HL-60 (cell line): ENCODE data around the gene SLC40A1.
A peak's percentile ranks its signal among the peaks of the same experiment; 100 is the strongest.

ENCODE experiments used
- DNase-seq, 2 experiments: peaks; one replicate each; pipeline ENCODE4 v3.0.0-alpha.2; 2010 to 2020; ENCODE audit warnings: low read depth in 1 of 2, low spot score in 1 of 2
- H3K27ac ChIP-seq: fragments of 250-450 bp; sonication (Bioruptor Pico); replicated peaks from 2 replicates; pipeline ENCODE4 v1.5.1; 2020; ENCODE audit warnings: mild to moderate bottlenecking, moderate library complexity
- H3K27me3 ChIP-seq: fragments of 250-450 bp; sonication (Bioruptor Pico); 2 replicates; pipeline ENCODE4 v1.5.1; 2021; ENCODE audit warnings: mild to moderate bottlenecking, moderate library complexity; ENCODE audit not compliant: insufficient read depth, poor library complexity, severe bottlenecking
- H3K4me3 ChIP-seq: replicated peaks from 2 replicates; pipeline ENCODE4 v1.5.1; 2011; ENCODE audit warnings: mild to moderate bottlenecking, control low read depth, low read length; ENCODE audit not compliant: insufficient read depth
- GABPA ChIP-seq: IDR thresholded peaks from 2 replicates; pipeline ENCODE4 v1.6.1; 2012; ENCODE audit warnings: low read depth
- POLR2AphosphoS5 ChIP-seq: IDR thresholded peaks from 2 replicates; pipeline ENCODE4 v1.6.1; 2012; ENCODE audit warnings: low read depth
- SPI1 ChIP-seq: IDR thresholded peaks from 2 replicates; pipeline ENCODE4 v1.6.1; 2012; ENCODE audit warnings: low read depth, mild to moderate bottlenecking, borderline replicate concordance
- TF ChIP-seq, protein P1 (sequence below): IDR thresholded peaks from one replicate; pipeline ENCODE4 v1.5.1; 2011; ENCODE audit warnings: low read length, control low read depth, inconsistent platforms; ENCODE audit not compliant: insufficient read depth
- TF ChIP-seq, protein P2 (sequence below): IDR thresholded peaks from 2 replicates; pipeline ENCODE4 v1.6.1; 2012; ENCODE audit warnings: low read depth; ENCODE audit not compliant: insufficient replicate concordance

The SLC40A1 gene

DNA sequence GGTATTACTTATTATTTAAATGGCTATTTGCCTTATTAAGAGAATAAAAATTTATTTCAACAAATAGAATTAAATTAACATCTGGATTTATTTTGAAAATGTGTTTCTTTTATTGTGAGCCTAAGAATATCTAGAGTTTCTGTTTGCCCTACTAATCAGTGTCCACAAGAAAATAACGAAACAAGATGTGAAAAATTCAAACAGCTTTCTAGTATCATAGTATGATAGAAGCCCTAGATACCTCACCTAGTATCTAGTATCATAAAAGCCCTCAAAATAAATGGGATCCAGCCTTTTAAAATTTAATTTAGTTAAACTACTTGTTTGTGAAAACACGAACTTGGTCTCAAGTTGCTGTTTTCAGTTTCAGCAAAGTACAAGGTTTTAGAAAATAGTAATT is 13.7 kb upstream of the SLC40A1 start:
- H3K27ac ChIP-seq = no peak overlapping the region
- no peak for TF ChIP-seq GABPA
- TF ChIP-seq POLR2AphosphoS5 = no peak
- TF ChIP-seq, protein P1, sequence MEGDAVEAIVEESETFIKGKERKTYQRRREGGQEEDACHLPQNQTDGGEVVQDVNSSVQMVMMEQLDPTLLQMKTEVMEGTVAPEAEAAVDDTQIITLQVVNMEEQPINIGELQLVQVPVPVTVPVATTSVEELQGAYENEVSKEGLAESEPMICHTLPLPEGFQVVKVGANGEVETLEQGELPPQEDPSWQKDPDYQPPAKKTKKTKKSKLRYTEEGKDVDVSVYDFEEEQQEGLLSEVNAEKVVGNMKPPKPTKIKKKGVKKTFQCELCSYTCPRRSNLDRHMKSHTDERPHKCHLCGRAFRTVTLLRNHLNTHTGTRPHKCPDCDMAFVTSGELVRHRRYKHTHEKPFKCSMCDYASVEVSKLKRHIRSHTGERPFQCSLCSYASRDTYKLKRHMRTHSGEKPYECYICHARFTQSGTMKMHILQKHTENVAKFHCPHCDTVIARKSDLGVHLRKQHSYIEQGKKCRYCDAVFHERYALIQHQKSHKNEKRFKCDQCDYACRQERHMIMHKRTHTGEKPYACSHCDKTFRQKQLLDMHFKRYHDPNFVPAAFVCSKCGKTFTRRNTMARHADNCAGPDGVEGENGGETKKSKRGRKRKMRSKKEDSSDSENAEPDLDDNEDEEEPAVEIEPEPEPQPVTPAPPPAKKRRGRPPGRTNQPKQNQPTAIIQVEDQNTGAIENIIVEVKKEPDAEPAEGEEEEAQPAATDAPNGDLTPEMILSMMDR = no peak
- TF ChIP-seq, protein P2, sequence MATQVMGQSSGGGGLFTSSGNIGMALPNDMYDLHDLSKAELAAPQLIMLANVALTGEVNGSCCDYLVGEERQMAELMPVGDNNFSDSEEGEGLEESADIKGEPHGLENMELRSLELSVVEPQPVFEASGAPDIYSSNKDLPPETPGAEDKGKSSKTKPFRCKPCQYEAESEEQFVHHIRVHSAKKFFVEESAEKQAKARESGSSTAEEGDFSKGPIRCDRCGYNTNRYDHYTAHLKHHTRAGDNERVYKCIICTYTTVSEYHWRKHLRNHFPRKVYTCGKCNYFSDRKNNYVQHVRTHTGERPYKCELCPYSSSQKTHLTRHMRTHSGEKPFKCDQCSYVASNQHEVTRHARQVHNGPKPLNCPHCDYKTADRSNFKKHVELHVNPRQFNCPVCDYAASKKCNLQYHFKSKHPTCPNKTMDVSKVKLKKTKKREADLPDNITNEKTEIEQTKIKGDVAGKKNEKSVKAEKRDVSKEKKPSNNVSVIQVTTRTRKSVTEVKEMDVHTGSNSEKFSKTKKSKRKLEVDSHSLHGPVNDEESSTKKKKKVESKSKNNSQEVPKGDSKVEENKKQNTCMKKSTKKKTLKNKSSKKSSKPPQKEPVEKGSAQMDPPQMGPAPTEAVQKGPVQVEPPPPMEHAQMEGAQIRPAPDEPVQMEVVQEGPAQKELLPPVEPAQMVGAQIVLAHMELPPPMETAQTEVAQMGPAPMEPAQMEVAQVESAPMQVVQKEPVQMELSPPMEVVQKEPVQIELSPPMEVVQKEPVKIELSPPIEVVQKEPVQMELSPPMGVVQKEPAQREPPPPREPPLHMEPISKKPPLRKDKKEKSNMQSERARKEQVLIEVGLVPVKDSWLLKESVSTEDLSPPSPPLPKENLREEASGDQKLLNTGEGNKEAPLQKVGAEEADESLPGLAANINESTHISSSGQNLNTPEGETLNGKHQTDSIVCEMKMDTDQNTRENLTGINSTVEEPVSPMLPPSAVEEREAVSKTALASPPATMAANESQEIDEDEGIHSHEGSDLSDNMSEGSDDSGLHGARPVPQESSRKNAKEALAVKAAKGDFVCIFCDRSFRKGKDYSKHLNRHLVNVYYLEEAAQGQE = no peak
- no peak for TF ChIP-seq SPI1
- no peak overlapping the region for H3K4me3 ChIP-seq
- H3K27me3 ChIP-seq = no peaks in the 10 kb centered on the region
- DNase-seq = no peak

DNA sequence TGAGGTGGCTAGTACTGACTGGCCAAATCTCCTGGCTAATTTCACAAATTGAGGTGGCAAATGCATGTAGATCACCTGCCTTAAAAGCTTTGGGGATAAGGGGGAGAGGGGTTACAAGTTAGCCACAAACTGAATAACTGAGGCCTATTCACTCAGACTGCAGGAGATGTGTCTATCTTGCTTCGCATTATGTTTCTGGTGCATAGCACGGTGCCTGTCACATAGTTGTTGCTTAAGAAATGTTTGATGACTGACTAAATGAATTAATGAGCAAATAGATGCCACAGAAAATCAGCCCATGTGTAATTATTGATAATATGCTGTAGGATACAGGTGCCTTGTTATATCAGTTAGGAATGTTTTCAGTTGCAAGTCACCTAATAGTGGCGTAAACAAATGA is 12.5 kb upstream of the SLC40A1 start:
- DNase-seq = no peak
- no peak overlapping the region for H3K4me3 ChIP-seq
- no peak overlapping the region for H3K27ac ChIP-seq
- no peaks in the 10 kb centered on the region for H3K27me3 ChIP-seq
- TF ChIP-seq POLR2AphosphoS5 (no peak), GABPA (no peak), SPI1 (no peak)
- TF ChIP-seq, protein P1 = no peak
- TF ChIP-seq, protein P2 = no peak

DNA sequence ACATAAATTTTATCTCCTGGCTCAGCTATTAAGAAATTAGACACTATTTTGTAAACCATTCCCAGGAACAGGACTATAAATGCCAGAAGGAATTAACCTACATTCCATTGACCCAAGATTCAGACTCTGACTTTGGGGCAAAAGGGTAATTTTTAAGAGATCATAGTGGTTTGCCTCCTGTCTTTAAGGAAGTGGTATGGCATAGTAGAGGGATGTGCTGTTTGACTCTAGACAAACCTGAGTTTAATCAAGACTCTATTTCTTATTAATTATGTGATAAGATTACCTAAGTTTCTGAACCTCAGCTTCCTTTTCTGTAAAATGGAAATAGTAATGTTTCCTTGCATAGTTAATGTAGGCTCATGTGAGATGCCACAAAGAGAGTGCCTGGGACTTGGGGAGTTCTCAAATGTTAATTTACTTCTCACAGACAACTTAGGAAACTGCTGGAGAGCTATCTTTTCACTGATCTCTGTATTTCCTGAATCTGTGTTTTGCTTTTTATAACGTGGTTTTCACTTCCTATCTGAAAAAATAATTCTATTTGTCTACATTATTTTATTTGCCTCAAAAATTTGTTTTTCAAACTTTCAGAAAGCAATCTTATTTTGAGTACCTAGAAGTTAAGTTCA is 11.9 kb upstream of the SLC40A1 start:
- Histone ChIP-seq H3K4me3 (no peak overlapping the region), H3K27me3 (no peaks in the 10 kb centered on the region), H3K27ac (no peak overlapping the region)
- no peak for DNase-seq
- TF ChIP-seq SPI1 (peak; percentile 9; the same call in 1 of the 2 replicates), GABPA (no peak)
- TF ChIP-seq, protein P2 = no peak
